Astrocyte (in vitro differentiated cells and primary cell): ENCODE data around the gene KDM4B.

Source experiments
- EZH2 ChIP-seq: IDR thresholded peaks from 2 replicates; pipeline ENCODE4 v1.6.1; 2012; ENCODE audit warnings: mild to moderate bottlenecking, low read length, inconsistent platforms; ENCODE audit not compliant: insufficient read depth
- TF ChIP-seq, protein P1 (sequence below): IDR thresholded peaks from 2 replicates; pipeline ENCODE4 v1.5.1; 2011; ENCODE audit warnings: low read depth, mild to moderate bottlenecking, inconsistent platforms, low read length, moderate library complexity; ENCODE audit not compliant: insufficient read depth

GRCh38 chr19:5023128-5023571 lies 54.2 kb downstream of the KDM4B start:
- TF ChIP-seq, protein P1, sequence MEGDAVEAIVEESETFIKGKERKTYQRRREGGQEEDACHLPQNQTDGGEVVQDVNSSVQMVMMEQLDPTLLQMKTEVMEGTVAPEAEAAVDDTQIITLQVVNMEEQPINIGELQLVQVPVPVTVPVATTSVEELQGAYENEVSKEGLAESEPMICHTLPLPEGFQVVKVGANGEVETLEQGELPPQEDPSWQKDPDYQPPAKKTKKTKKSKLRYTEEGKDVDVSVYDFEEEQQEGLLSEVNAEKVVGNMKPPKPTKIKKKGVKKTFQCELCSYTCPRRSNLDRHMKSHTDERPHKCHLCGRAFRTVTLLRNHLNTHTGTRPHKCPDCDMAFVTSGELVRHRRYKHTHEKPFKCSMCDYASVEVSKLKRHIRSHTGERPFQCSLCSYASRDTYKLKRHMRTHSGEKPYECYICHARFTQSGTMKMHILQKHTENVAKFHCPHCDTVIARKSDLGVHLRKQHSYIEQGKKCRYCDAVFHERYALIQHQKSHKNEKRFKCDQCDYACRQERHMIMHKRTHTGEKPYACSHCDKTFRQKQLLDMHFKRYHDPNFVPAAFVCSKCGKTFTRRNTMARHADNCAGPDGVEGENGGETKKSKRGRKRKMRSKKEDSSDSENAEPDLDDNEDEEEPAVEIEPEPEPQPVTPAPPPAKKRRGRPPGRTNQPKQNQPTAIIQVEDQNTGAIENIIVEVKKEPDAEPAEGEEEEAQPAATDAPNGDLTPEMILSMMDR: no peak
- no peak for TF ChIP-seq EZH2
